Measurements from ENCODE around the gene DNM3.
A peak's percentile ranks its signal among the peaks of the same experiment; 100 is the strongest.

Gene DNM3

GRCh38 chr1:171803045-171803444 is 38.3 kb upstream of the DNM3 start:
- TF ChIP-seq EZH2phosphoT487 (IDR thresholded peaks at IDR 0.05; ENCODE audit: low read length) (no peak), EZH2 (optimal IDR thresholded peaks at IDR 0.05; ENCODE audit: low read depth, low read length) (no peak), CTCF (IDR thresholded peaks at IDR 0.05; ENCODE audit: low read length) (no peak)
- Histone ChIP-seq H3K4me3 (ENCODE audit: low read length) (no peak overlapping the region), H3K4me2 (ENCODE audit: low read depth, low read length) (no peak overlapping the region), H3K4me1 (ENCODE audit: low read length) (peaks cover 7% of the 10 kb centered on the region), H3K27me3 (replicated peaks; ENCODE audit: insufficient read depth, low read length) (no peaks in the 10 kb centered on the region), H4K20me1 (ENCODE audit: insufficient read depth, low read length) (no peaks in the 10 kb centered on the region), H2AFZ (ENCODE audit: low read length) (no peak overlapping the region), H3K79me2 (ENCODE audit: low read length) (no peaks in the 10 kb centered on the region), H3K9ac (ENCODE audit: low read length) (no peak overlapping the region), H3F3A (ENCODE audit: insufficient read depth, low read length) (no peaks in the 10 kb centered on the region), H3K9me3 (replicated peaks; ENCODE audit: insufficient read depth, low read length) (no peaks in the 10 kb centered on the region), H3K36me3 (replicated peaks; ENCODE audit: insufficient read depth, low read length) (no peaks in the 10 kb centered on the region), H3K9me2 (replicated peaks; ENCODE audit: insufficient read depth, low read length) (no peaks in the 10 kb centered on the region), H3K27ac (ENCODE audit: low read length) (no peak overlapping the region)
- DNase-seq: no peak

- TF ChIP-seq EZH2phosphoT487 (IDR thresholded peaks at IDR 0.05; ENCODE audit: low read length) (no peak), EZH2 (optimal IDR thresholded peaks at IDR 0.05; ENCODE audit: low read depth, low read length) (no peak), CTCF (IDR thresholded peaks at IDR 0.05; ENCODE audit: low read length) (no peak)
- H3K79me2 ChIP-seq (ENCODE audit: low read length): no peaks in the 10 kb centered on the region
- H3K27me3 ChIP-seq (replicated peaks; ENCODE audit: insufficient read depth, low read length): no peaks in the 10 kb centered on the region
- H3F3A ChIP-seq (ENCODE audit: insufficient read depth, low read length): no peaks in the 10 kb centered on the region
- no peaks in the 10 kb centered on the region for H3K9me3 ChIP-seq (replicated peaks; ENCODE audit: insufficient read depth, low read length)
- H3K4me3 ChIP-seq (ENCODE audit: low read length): no peak overlapping the region
- no peak overlapping the region for H3K27ac ChIP-seq (ENCODE audit: low read length)
- DNase-seq: no peak
- no peak overlapping the region for H3K9ac ChIP-seq (ENCODE audit: low read length)
- H3K36me3 ChIP-seq (replicated peaks; ENCODE audit: insufficient read depth, low read length): no peaks in the 10 kb centered on the region
- no peaks in the 10 kb centered on the region for H4K20me1 ChIP-seq (ENCODE audit: insufficient read depth, low read length)
- no peak overlapping the region for H3K4me2 ChIP-seq (ENCODE audit: low read depth, low read length)
- no peak overlapping the region for H2AFZ ChIP-seq (ENCODE audit: low read length)
- no peaks in the 10 kb centered on the region for H3K9me2 ChIP-seq (replicated peaks; ENCODE audit: insufficient read depth, low read length)
- H3K4me1 ChIP-seq (ENCODE audit: low read length): peaks cover 7% of the 10 kb centered on the region
Observed at GRCh38 chr1:171803461-171804022, 37.8 kb upstream of the DNM3 start.

- H2AFZ ChIP-seq (ENCODE audit: low read length): peak overlapping the region; percentile 35
- TF ChIP-seq EZH2phosphoT487 (IDR thresholded peaks at IDR 0.05; ENCODE audit: low read length) (no peak), CTCF (IDR thresholded peaks at IDR 0.05; ENCODE audit: low read length) (no peak), EZH2 (optimal IDR thresholded peaks at IDR 0.05; ENCODE audit: low read depth, low read length) (no peak)
Observed at GRCh38 chr1:171805395-171806115, 35.7 kb upstream of the DNM3 start.

More at GRCh38 chr1:171805395-171806115, 35.7 kb upstream of the DNM3 start:
- H3K36me3 ChIP-seq (replicated peaks; ENCODE audit: insufficient read depth, low read length): no peaks in the 10 kb centered on the region
- no peaks in the 10 kb centered on the region for H3K27me3 ChIP-seq (replicated peaks; ENCODE audit: insufficient read depth, low read length)
- peak overlapping the region; percentile 34; the same call in 1 of the 2 replicates for H3K9ac ChIP-seq (ENCODE audit: low read length)
- peaks cover 7% of the 10 kb centered on the region for H3K4me1 ChIP-seq (ENCODE audit: low read length)
- no peaks in the 10 kb centered on the region for H3K9me2 ChIP-seq (replicated peaks; ENCODE audit: insufficient read depth, low read length)
- H3K9me3 ChIP-seq (replicated peaks; ENCODE audit: insufficient read depth, low read length): no peaks in the 10 kb centered on the region
- H3K4me2 ChIP-seq (ENCODE audit: low read depth, low read length): peak overlapping the region; percentile 59
- peak; percentile 70 for DNase-seq
- H4K20me1 ChIP-seq (ENCODE audit: insufficient read depth, low read length): no peaks in the 10 kb centered on the region
- H3K4me3 ChIP-seq (ENCODE audit: low read length): peak overlapping the region; percentile 35
- peak overlapping the region; percentile 18; the same call in 1 of the 2 replicates for H3K27ac ChIP-seq (ENCODE audit: low read length)
- H3F3A ChIP-seq (ENCODE audit: insufficient read depth, low read length): no peaks in the 10 kb centered on the region
- H3K79me2 ChIP-seq (ENCODE audit: low read length): no peaks in the 10 kb centered on the region
